GM19395 (cell line): ENCODE measurements around the gene MCC.

ENCODE experiments used
- ATAC-seq: cut with Tn5 transposase; IDR thresholded peaks from one replicate; pipeline ENCODE4 v1.9.1; 2021; ENCODE audit warnings: mild to moderate bottlenecking, moderate library complexity; ENCODE audit not compliant: unreplicated experiment

MCC gene

GRCh38 chr5:113020461-113021273 lies 467.6 kb downstream of the MCC start:
- no peak for ATAC-seq

- no peak for ATAC-seq
Observed at GRCh38 chr5:113017881-113018635, 470.2 kb downstream of the MCC start.

- no peak for ATAC-seq
Observed at GRCh38 chr5:113005454-113005853, 482.8 kb downstream of the MCC start.

- ATAC-seq: no peak
Observed at GRCh38 chr5:113003763-113004162, 484.5 kb downstream of the MCC start.

GRCh38 chr5:113002423-113002822 lies 485.8 kb downstream of the MCC start:
- ATAC-seq: no peak

GRCh38 chr5:113000466-113000865 lies 487.8 kb downstream of the MCC start:
- ATAC-seq: no peak

GRCh38 chr5:112998296-112998695 lies 490.0 kb downstream of the MCC start:
- no peak for ATAC-seq

GRCh38 chr5:112996830-112997374 lies 491.4 kb downstream of the MCC start:
- ATAC-seq: no peak

GRCh38 chr5:112995764-112996618 lies 492.3 kb downstream of the MCC start:
- ATAC-seq: peak; percentile 96

GRCh38 chr5:112986224-112986623 lies 502.0 kb downstream of the MCC start:
- no peak for ATAC-seq

- ATAC-seq: no peak
Observed at GRCh38 chr5:112983363-112983762, 504.9 kb downstream of the MCC start.

- no peak for ATAC-seq
Observed at GRCh38 chr5:112979723-112980122, 508.5 kb downstream of the MCC start.

GRCh38 chr5:112978836-112979235 lies 509.4 kb downstream of the MCC start:
- no peak for ATAC-seq

GRCh38 chr5:112977440-112977861 lies 510.8 kb downstream of the MCC start:
- ATAC-seq: no peak

GRCh38 chr5:112976432-112977309 lies 511.6 kb downstream of the MCC start, which contains the start of gene DCP2:
Gene DCP2, plus strand, starts transcription at chr5:112976798. Its CDS starts 136 bp downstream, at chr5:112976934.
- peak; percentile 97 for ATAC-seq

GRCh38 chr5:112975721-112976431 lies 512.4 kb downstream of the MCC start:
- peak; percentile 29 for ATAC-seq

- ATAC-seq: no peak
Observed at GRCh38 chr5:112974901-112975300, 513.4 kb downstream of the MCC start.

GRCh38 chr5:112973904-112974303 lies 514.3 kb downstream of the MCC start:
- no peak for ATAC-seq

- no peak for ATAC-seq
Observed at GRCh38 chr5:112973036-112973435, 515.2 kb downstream of the MCC start.
